GM19240 (cell line): ENCODE measurements around the gene OLFML2B.

Experiments
- DNase-seq: peaks from one replicate; pipeline ENCODE4 v3.0.0; 2011; ENCODE audit warnings: low spot score; ENCODE audit not compliant: insufficient read length

OLFML2B gene

GRCh38 chr1:162007466-162007865, 16.2 kb downstream of the OLFML2B start:
- no peak for DNase-seq

GRCh38 chr1:162006081-162006480, 17.6 kb downstream of the OLFML2B start:
- no peak for DNase-seq

- DNase-seq: no peak
These were observed 19.2 kb downstream of the OLFML2B start for GRCh38 chr1:162004441-162004950.

GRCh38 chr1:162003830-162004215, 19.8 kb downstream of the OLFML2B start:
- DNase-seq: no peak

GRCh38 chr1:162003061-162003829, 20.4 kb downstream of the OLFML2B start:
- no peak for DNase-seq

GRCh38 chr1:162000053-162000420, 23.6 kb downstream of the OLFML2B start:
- DNase-seq: no peak

GRCh38 chr1:161999301-162000052, 24.2 kb downstream of the OLFML2B start:
- no peak for DNase-seq

GRCh38 chr1:161998811-161999210, 24.9 kb downstream of the OLFML2B start:
- no peak for DNase-seq

GRCh38 chr1:161997152-161997551, 26.5 kb downstream of the OLFML2B start:
- no peak for DNase-seq

- no peak for DNase-seq
These were observed 29.4 kb downstream of the OLFML2B start for GRCh38 chr1:161994175-161994668.

- DNase-seq: no peak
These were observed 30.1 kb downstream of the OLFML2B start for GRCh38 chr1:161993576-161993975.

GRCh38 chr1:161989786-161990185, 33.9 kb downstream of the OLFML2B start:
- DNase-seq: no peak

- no peak for DNase-seq
These were observed 34.6 kb downstream of the OLFML2B start for GRCh38 chr1:161989108-161989507.

GRCh38 chr1:161988413-161988812, 35.3 kb downstream of the OLFML2B start:
- DNase-seq: no peak

GRCh38 chr1:161987872-161988271, 35.8 kb downstream of the OLFML2B start:
- no peak for DNase-seq

- DNase-seq: no peak
These were observed 36.4 kb downstream of the OLFML2B start for GRCh38 chr1:161987303-161987702.

GRCh38 chr1:161986328-161986727, 37.3 kb downstream of the OLFML2B start:
- DNase-seq: no peak

GRCh38 chr1:161985301-161985822, 38.3 kb downstream of the OLFML2B start:
- no peak for DNase-seq

- DNase-seq: no peak
These were observed 39.9 kb downstream of the OLFML2B start for GRCh38 chr1:161983725-161984124.

- no peak for DNase-seq
These were observed 40.8 kb downstream of the OLFML2B start for GRCh38 chr1:161982917-161983316.

- DNase-seq: no peak
These were observed 41.2 kb downstream of the OLFML2B start for GRCh38 chr1:161982507-161982895.
